Measurements from ENCODE around the gene TVP23A. TPM values are rescaled to one million over a fixed set of nuclear protein-coding genes. Genes with fewer than 3 reads are reported as not detected.

The TVP23A gene
- polyA plus RNA-seq, 1 experiment, result not detected

- CTCF ChIA-PET, result no interaction called here
- no peak overlapping the region for H3K4me3 ChIP-seq (ENCODE audit: low read depth, low read length)
- POLR2A ChIA-PET, result no interaction called here
- H3K36me3 ChIP-seq (ENCODE audit: control insufficient read depth, insufficient read depth, low read length), result no peaks in the 10 kb centered on the region
- H3K27me3 ChIP-seq (ENCODE audit: control insufficient read depth, insufficient read depth, low read length), result no peaks in the 10 kb centered on the region; the same call in 1 of the 2 replicates
- no peak for TF ChIP-seq CTCF (IDR thresholded peaks at IDR 0.05; ENCODE audit: insufficient read depth, low read depth, low read length)
- no peak for DNase-seq (ENCODE audit: low read depth)
Measured at GRCh38 chr16:10862438-10862837, 43.8 kb upstream of the TVP23A start.

GRCh38 chr16:10859658-10860057 lies 41.1 kb upstream of the TVP23A start:
- no peak for DNase-seq (ENCODE audit: low read depth)
- Histone ChIP-seq H3K36me3 (ENCODE audit: control insufficient read depth, insufficient read depth, low read length) (no peaks in the 10 kb centered on the region), H3K4me3 (ENCODE audit: low read depth, low read length) (no peak overlapping the region), H3K27me3 (ENCODE audit: control insufficient read depth, insufficient read depth, low read length) (no peaks in the 10 kb centered on the region)
- no peak for TF ChIP-seq CTCF (IDR thresholded peaks at IDR 0.05; ENCODE audit: insufficient read depth, low read depth, low read length)
- POLR2A ChIA-PET, result no interaction called here
- CTCF ChIA-PET, result no interaction called here

- no peak for TF ChIP-seq CTCF (IDR thresholded peaks at IDR 0.05; ENCODE audit: insufficient read depth, low read depth, low read length)
- ChIA-PET POLR2A (no interaction called here), CTCF (no interaction called here)
- Histone ChIP-seq H3K36me3 (ENCODE audit: control insufficient read depth, insufficient read depth, low read length) (no peaks in the 10 kb centered on the region), H3K4me3 (ENCODE audit: low read depth, low read length) (no peak overlapping the region), H3K27me3 (ENCODE audit: control insufficient read depth, insufficient read depth, low read length) (no peaks in the 10 kb centered on the region)
- no peak for DNase-seq (ENCODE audit: low read depth)
Measured at GRCh38 chr16:10859020-10859419, 40.4 kb upstream of the TVP23A start.

GRCh38 chr16:10858203-10858602 lies 39.6 kb upstream of the TVP23A start:
- Histone ChIP-seq H3K4me3 (ENCODE audit: low read depth, low read length) (no peak overlapping the region), H3K27me3 (ENCODE audit: control insufficient read depth, insufficient read depth, low read length) (no peaks in the 10 kb centered on the region), H3K36me3 (ENCODE audit: control insufficient read depth, insufficient read depth, low read length) (no peaks in the 10 kb centered on the region)
- POLR2A ChIA-PET, result no interaction called here
- no peak for DNase-seq (ENCODE audit: low read depth)
- no peak for TF ChIP-seq CTCF (IDR thresholded peaks at IDR 0.05; ENCODE audit: insufficient read depth, low read depth, low read length)
- CTCF ChIA-PET, result no interaction called here

GRCh38 chr16:10856042-10856441 lies 37.4 kb upstream of the TVP23A start:
- ChIA-PET POLR2A (no interaction called here), CTCF (no interaction called here)
- Histone ChIP-seq H3K4me3 (ENCODE audit: low read depth, low read length) (no peak overlapping the region), H3K36me3 (ENCODE audit: control insufficient read depth, insufficient read depth, low read length) (no peaks in the 10 kb centered on the region), H3K27me3 (ENCODE audit: control insufficient read depth, insufficient read depth, low read length) (no peaks in the 10 kb centered on the region)
- DNase-seq (ENCODE audit: low read depth), result no peak
- TF ChIP-seq CTCF (IDR thresholded peaks at IDR 0.05; ENCODE audit: insufficient read depth, low read depth, low read length), result no peak
